Neural progenitor cell (in vitro differentiated cells): Measurements from ENCODE around the gene TOMM6. TPM values are rescaled to one million over a fixed set of nuclear protein-coding genes. Genes with fewer than 3 reads are reported as not detected.

Experiments
- DNase-seq: peaks from one replicate; pipeline ENCODE4 v3.0.0-alpha.2; 2016; ENCODE audit warnings: low spot score
- H2AFZ ChIP-seq: fragments of 200-600 bp; sonication (generic); replicated peaks from 2 replicates; pipeline ENCODE4 v1.6.1; 2016; ENCODE audit warnings: antibody characterized with exemption
- H3F3A ChIP-seq: fragments of 200-600 bp; sonication (generic); 2 replicates; pipeline ENCODE4 v1.6.1; 2016; ENCODE audit warnings: antibody characterized with exemption, low read depth
- H3K27ac ChIP-seq: fragments of 200-600 bp; sonication (generic); 2 replicates; pipeline ENCODE4 v1.5.1; 2016; ENCODE audit warnings: mild to moderate bottlenecking
- H3K27me3 ChIP-seq: fragments of 200-600 bp; sonication (generic); 2 replicates; pipeline ENCODE4 v1.6.1; 2016; ENCODE audit warnings: mild to moderate bottlenecking, moderate library complexity
- H3K36me3 ChIP-seq: fragments of 200-600 bp; sonication (generic); 2 replicates; pipeline ENCODE4 v1.5.1; 2016
- H3K4me1 ChIP-seq: fragments of 200-600 bp; sonication (generic); 2 replicates; pipeline ENCODE4 v1.6.1; 2016; ENCODE audit warnings: mixed run types
- H3K4me2 ChIP-seq: fragments of 200-600 bp; sonication (generic); 2 replicates; pipeline ENCODE4 v1.6.1; 2016
- H3K4me3 ChIP-seq: fragments of 200-600 bp; sonication (generic); 2 replicates; pipeline ENCODE4 v1.5.1; 2016
- H3K79me2 ChIP-seq: fragments of 200-600 bp; sonication (generic); 2 replicates; pipeline ENCODE4 v1.6.1; 2016; ENCODE audit warnings: low read depth
- H3K9ac ChIP-seq: fragments of 200-600 bp; sonication (generic); 2 replicates; pipeline ENCODE4 v1.6.1; 2016
- H3K9me3 ChIP-seq: fragments of 200-600 bp; sonication (generic); 2 replicates; pipeline ENCODE4 v1.5.1; 2016; ENCODE audit warnings: low read depth
- H4K20me1 ChIP-seq: fragments of 200-600 bp; sonication (generic); 2 replicates; pipeline ENCODE4 v1.6.1; 2016; ENCODE audit warnings: low read depth
- H3K27ac Mint-ChIP-seq: 3 replicates; pipeline ENCODE4 v1.8.0; 2021; ENCODE audit warnings: mixed read lengths
- H3K27me3 Mint-ChIP-seq: 2 replicates; pipeline ENCODE4 v1.8.0; 2022; ENCODE audit warnings: low read depth, mild to moderate bottlenecking, inconsistent platforms, moderate library complexity, mixed read lengths; ENCODE audit not compliant: insufficient read depth
- H3K36me3 Mint-ChIP-seq: 3 replicates; pipeline ENCODE4 v1.8.0; 2021; ENCODE audit warnings: mixed read lengths
- H3K4me1 Mint-ChIP-seq: 3 replicates; pipeline ENCODE4 v1.8.0; 2021; ENCODE audit warnings: mixed read lengths
- H3K4me3 Mint-ChIP-seq: 3 replicates; pipeline ENCODE4 v1.8.0; 2021; ENCODE audit warnings: mild to moderate bottlenecking, moderate library complexity, mixed read lengths
- H3K9me3 Mint-ChIP-seq: 3 replicates; pipeline ENCODE4 v1.8.0; 2020; ENCODE audit warnings: mixed read lengths
- CTCF ChIP-seq: fragments of 200-600 bp; sonication (generic); IDR thresholded peaks from 2 replicates; pipeline ENCODE4 v1.5.1; 2017; ENCODE audit warnings: antibody characterized with exemption, mild to moderate bottlenecking
- EZH2 ChIP-seq: fragments of 200-600 bp; sonication (generic); IDR thresholded peaks from 2 replicates; pipeline ENCODE4 v1.6.1; 2017; ENCODE audit warnings: antibody characterized with exemption, mild to moderate bottlenecking, moderate library complexity
- EZH2phosphoT487 ChIP-seq: fragments of 200-600 bp; sonication (generic); IDR thresholded peaks from 2 replicates; pipeline ENCODE4 v1.6.1; 2017; ENCODE audit warnings: antibody characterized with exemption
- total RNA-seq: library from RNA; depleted of rRNA; stranded (reverse); fragments of >200 nt; gene quantifications from 2 replicates; pipeline ENCODE4 v1.2.3, GENCODE V29; 2015; ENCODE audit warnings: low replicate concordance

Gene TOMM6
- total RNA-seq, 1 donor from 2014 or later: 182 TPM

GRCh38 chr6:41823178-41823577, 35.7 kb downstream of the TOMM6 start:
- no peak overlapping the region for H3K4me3 ChIP-seq
- no peaks in the 10 kb centered on the region for H3K27me3 ChIP-seq
- H3K4me1 Mint-ChIP-seq: peaks cover 6% of the 10 kb centered on the region
- H3K27ac Mint-ChIP-seq: no peak overlapping the region
- H3K27ac ChIP-seq: no peak overlapping the region
- H3K4me2 ChIP-seq: no peak overlapping the region
- no peaks in the 10 kb centered on the region for H3K9me3 Mint-ChIP-seq
- H3K36me3 Mint-ChIP-seq: no peaks in the 10 kb centered on the region
- H3K4me1 ChIP-seq: no peaks in the 10 kb centered on the region
- no peak overlapping the region for H3K9ac ChIP-seq
- no peaks in the 10 kb centered on the region for H3K27me3 Mint-ChIP-seq
- no peak for TF ChIP-seq EZH2phosphoT487
- no peak for TF ChIP-seq CTCF
- no peak for TF ChIP-seq EZH2
- H3F3A ChIP-seq: no peaks in the 10 kb centered on the region
- DNase-seq: no peak
- no peaks in the 10 kb centered on the region for H3K79me2 ChIP-seq
- H3K36me3 ChIP-seq: no peaks in the 10 kb centered on the region
- no peak overlapping the region for H3K4me3 Mint-ChIP-seq
- H4K20me1 ChIP-seq: peaks cover 13% of the 10 kb centered on the region
- H3K9me3 ChIP-seq: no peaks in the 10 kb centered on the region
- H2AFZ ChIP-seq: no peak overlapping the region

- Histone ChIP-seq H3K27me3 (no peaks in the 10 kb centered on the region), H3K27ac (no peak overlapping the region), H4K20me1 (peaks cover 8% of the 10 kb centered on the region), H3K9ac (no peak overlapping the region), H3F3A (no peaks in the 10 kb centered on the region), H3K36me3 (no peaks in the 10 kb centered on the region), H2AFZ (no peak overlapping the region), H3K4me1 (no peaks in the 10 kb centered on the region), H3K4me3 (no peak overlapping the region), H3K4me2 (no peak overlapping the region), H3K79me2 (no peaks in the 10 kb centered on the region), H3K9me3 (no peaks in the 10 kb centered on the region)
- Mint-ChIP-seq H3K27me3 (no peaks in the 10 kb centered on the region), H3K4me1 (no peaks in the 10 kb centered on the region), H3K4me3 (no peak overlapping the region), H3K9me3 (no peaks in the 10 kb centered on the region), H3K36me3 (no peaks in the 10 kb centered on the region), H3K27ac (no peak overlapping the region)
- DNase-seq: no peak
- TF ChIP-seq CTCF (no peak), EZH2phosphoT487 (no peak), EZH2 (no peak)
Observed at GRCh38 chr6:41824571-41825569, 37.4 kb downstream of the TOMM6 start.

- no peak for TF ChIP-seq EZH2
- no peak for TF ChIP-seq EZH2phosphoT487
- TF ChIP-seq CTCF: no peak
- no peaks in the 10 kb centered on the region for H3K79me2 ChIP-seq
- H3K27me3 Mint-ChIP-seq: no peaks in the 10 kb centered on the region
- H3K27me3 ChIP-seq: no peaks in the 10 kb centered on the region
- H3K36me3 Mint-ChIP-seq: no peaks in the 10 kb centered on the region
- H3K27ac ChIP-seq: no peak overlapping the region
- H4K20me1 ChIP-seq: peaks cover 6% of the 10 kb centered on the region
- no peaks in the 10 kb centered on the region for H3K9me3 Mint-ChIP-seq
- no peak overlapping the region for H3K9ac ChIP-seq
- H3K4me3 ChIP-seq: no peak overlapping the region
- no peak for DNase-seq
- H2AFZ ChIP-seq: no peak overlapping the region
- no peaks in the 10 kb centered on the region for H3F3A ChIP-seq
- no peaks in the 10 kb centered on the region for H3K9me3 ChIP-seq
- no peaks in the 10 kb centered on the region for H3K36me3 ChIP-seq
- no peaks in the 10 kb centered on the region for H3K4me1 ChIP-seq
- no peak overlapping the region for H3K27ac Mint-ChIP-seq
- no peaks in the 10 kb centered on the region for H3K4me1 Mint-ChIP-seq
- H3K4me3 Mint-ChIP-seq: no peak overlapping the region
- no peak overlapping the region for H3K4me2 ChIP-seq
Observed at GRCh38 chr6:41826343-41827022, 39.0 kb downstream of the TOMM6 start.
